ENCODE results near the gene EVX2. TPM values are rescaled to one million over a fixed set of nuclear protein-coding genes. Genes with fewer than 3 reads are reported as not detected.

Gene EVX2
- total and polyA plus RNA-seq, 2 of the 13 experiments (the other 11 are each of a cell fraction or from before 2014, with no cell fraction given) = not detected

GRCh38 chr2:176096986-176097819 is 13.4 kb upstream of the EVX2 start (continued):
- TF ChIP-seq ZNF343 (CRISPR knock-in tag; IDR thresholded peaks at IDR 0.05) = no peak
- TF ChIP-seq ZNF740 (CRISPR knock-in tag; IDR thresholded peaks at IDR 0.05) = no peak
- TF ChIP-seq REL (CRISPR knock-in tag; conservative IDR thresholded peaks at IDR 0.05) = no peak
- TF ChIP-seq ZHX2 (IDR thresholded peaks at IDR 0.05; ENCODE audit: low read depth) = no peak
- TF ChIP-seq ZHX2 (CRISPR knock-in tag; IDR thresholded peaks at IDR 0.05; ENCODE audit: borderline replicate concordance) = no peak
- peak; percentile 32; the same call in 1 of the 2 replicates for TF ChIP-seq PHF20 (CRISPR knock-in tag; IDR thresholded peaks at IDR 0.05)
- no peak for TF ChIP-seq ZNF546 (CRISPR knock-in tag; conservative IDR thresholded peaks at IDR 0.05)
- no peak for TF ChIP-seq ZUFSP (CRISPR knock-in tag; IDR thresholded peaks at IDR 0.05; ENCODE audit: borderline replicate concordance)
- TF ChIP-seq ZNF280B (CRISPR knock-in tag; IDR thresholded peaks at IDR 0.05; ENCODE audit: borderline replicate concordance) = no peak
- no peak for TF ChIP-seq ZNF749 (CRISPR knock-in tag; IDR thresholded peaks at IDR 0.05; ENCODE audit: borderline replicate concordance)
- TF ChIP-seq HMG20B (CRISPR knock-in tag; conservative IDR thresholded peaks at IDR 0.05) = no peak
- TF ChIP-seq ZSCAN5A (CRISPR knock-in tag; IDR thresholded peaks at IDR 0.05; ENCODE audit: borderline replicate concordance) = no peak
- no peak for TF ChIP-seq MYNN (CRISPR knock-in tag; IDR thresholded peaks at IDR 0.05; ENCODE audit: low read depth)
- no peak for TF ChIP-seq NKX3-1 (CRISPR knock-in tag; IDR thresholded peaks at IDR 0.05)
- no peak for TF ChIP-seq KMT2A (CRISPR knock-in tag; IDR thresholded peaks at IDR 0.05)
- TF ChIP-seq ZMAT5 (CRISPR knock-in tag; IDR thresholded peaks at IDR 0.05; ENCODE audit: borderline replicate concordance, low read depth) = no peak
- no peak for TF ChIP-seq TOPORS (CRISPR knock-in tag; IDR thresholded peaks at IDR 0.05)
- TF ChIP-seq HHEX (CRISPR knock-in tag; IDR thresholded peaks at IDR 0.05) = no peak

All from HepG2 (cell line).